ENCODE measurements around the gene ZNF513. TPM values are rescaled to one million over a fixed set of nuclear protein-coding genes. Genes with fewer than 3 reads are reported as not detected.

ZNF513 gene
- polyA plus RNA-seq, 2 of the 4 experiments (the other 2 are of a cell fraction) = 10.8 to 22.7 TPM

GRCh38 chr2:27428978-27429541 lies 48.5 kb upstream of the ZNF513 start:
- Histone ChIP-seq H3K4me2 (peak overlapping the region; percentile 85), H3K9me3 (no peaks in the 10 kb centered on the region), H3K27ac (peak overlapping the region; percentile 97 to 98), H3K4me3 (peak overlapping the region; percentile 89), H3K4me1 (peaks cover 27% of the 10 kb centered on the region)
- WGBS (ENCODE audit: missing lambda C conversion rate) = 3% methylated on average over 8 of the region's 51 CpGs
- ChIA-PET CTCF (interaction anchor here (0.8 to 10.4 kb wide), 15 partner anchors 9 to 204 kb away, joined by 3 to 72 read pairs (median 3); partner anchors contain the start of genes CCDC121, GPN1 and PPM1G), POLR2A (interaction anchor here (0.6 to 3.1 kb wide), 12 partner anchors 8 to 1125 kb away, joined by 3 to 78 read pairs (median 6); partner anchors contain the start of genes CCDC121, GPN1, PPM1G and ZNF512)
- ATAC-seq (peak; percentile 87 to 90), DNase-seq (ENCODE audit: low read depth in 1 of 2, low spot score in 1 of 2) (peak; percentile 83 to 89), FAIRE-seq (no peak)
- no peak for TF ChIP-seq FOSL2 (IDR thresholded peaks at IDR 0.05)
- peak; percentile 15; the same call in 1 of the 2 replicates for TF ChIP-seq FOSL2 (CRISPR knock-in tag; IDR thresholded peaks at IDR 0.05)
- TF ChIP-seq BCL3 (IDR thresholded peaks at IDR 0.05) = no peak
- TF ChIP-seq MAFK (IDR thresholded peaks at IDR 0.05; ENCODE audit: partially characterized antibody) = no peak
- TF ChIP-seq JUN (IDR thresholded peaks at IDR 0.05) = peak in 1 of 2 experiments; percentile 5; a peak in 1 of 5 replicates
- TF ChIP-seq POLR2A (IDR thresholded peaks at IDR 0.05; ENCODE audit: low read length) = peak; percentile 35
- TF ChIP-seq E2F6 (IDR thresholded peaks at IDR 0.05; ENCODE audit: borderline replicate concordance, low read depth) = peak; percentile 50; the same call in 1 of the 2 replicates
- 0 out of 2 replicates have a peak, but pooled peaks have one; percentile 28 for TF ChIP-seq MAX (IDR thresholded peaks at IDR 0.05)

- no peak for FAIRE-seq
- Histone ChIP-seq H3K4me3 (peak within 1 kb of the TSS; percentile 89), H3K9me3 (no peaks in the 10 kb centered on the region), H3K4me1 (peaks cover 27% of the 10 kb centered on the region), H3K4me2 (peak within 1 kb of the TSS; percentile 85), H3K27ac (peak within 1 kb of the TSS; percentile 97 to 98)
- peak; percentile 88 to 93 for DNase-seq (ENCODE audit: low read depth in 1 of 2, low spot score in 1 of 2)
- ChIA-PET CTCF (interaction anchor here (0.9 to 10.4 kb wide), 10 partner anchors 8 to 205 kb away, joined by 3 to 72 read pairs (median 4); partner anchors contain the start of gene PPM1G), POLR2A (interaction anchor here (0.6 to 3.1 kb wide), 16 partner anchors 9 to 1126 kb away, joined by 3 to 78 read pairs (median 4); partner anchors contain the start of genes CCDC121, GPN1, PPM1G and ZNF512)
- under 1% methylated on average over 48 of the region's 75 CpGs for WGBS (ENCODE audit: missing lambda C conversion rate)
- TF ChIP-seq EHF (CRISPR knock-in tag; IDR thresholded peaks at IDR 0.05) (no peak), POLR2A (IDR thresholded peaks at IDR 0.05; ENCODE audit: low read length) (peak; percentile 93), GATA3 (IDR thresholded peaks at IDR 0.05; ENCODE audit: borderline replicate concordance) (peak; percentile 38; the same call in 1 of the 2 replicates), RARB (CRISPR knock-in tag; IDR thresholded peaks at IDR 0.05) (no peak), TFCP2L1 (CRISPR knock-in tag; IDR thresholded peaks at IDR 0.05) (peak; percentile 42; the same call in 1 of the 2 replicates), JUN (IDR thresholded peaks at IDR 0.05) (peak; percentile 74 to 80; a peak in 2 of 5 replicates), CTCF (IDR thresholded peaks at IDR 0.05) (peak; percentile 35; the same call in 1 of the 3 replicates), CBX8 (IDR thresholded peaks at IDR 0.05) (no peak), PBX3 (IDR thresholded peaks at IDR 0.05) (peak; percentile 27; the same call in 1 of the 2 replicates), MAX (IDR thresholded peaks at IDR 0.05) (peak; percentile 29), BCL3 (IDR thresholded peaks at IDR 0.05) (peak; percentile 73; the same call in 1 of the 3 replicates), PHF8 (IDR thresholded peaks at IDR 0.05; ENCODE audit: borderline replicate concordance, low read depth) (peak; percentile 89), ELK1 (IDR thresholded peaks at IDR 0.05; ENCODE audit: low read depth, low read length) (no peak), ZC3H11A (IDR thresholded peaks at IDR 0.05) (no peak), REST (IDR thresholded peaks at IDR 0.05) (no peak)
- ATAC-seq = peak; percentile 90 to 94
Measured at GRCh38 chr2:27428213-27428977, 47.9 kb upstream of the ZNF513 start, which contains the start of gene NRBP1. NRBP1 (plus strand) TSS chr2:27428631; CDS start chr2:27433274, 4,643 bp downstream.

Data from A549 (cell line).